Esophagus squamous epithelium (tissue), 5 donors: ENCODE results near the gene THSD7B. TPM values are rescaled to one million over a fixed set of nuclear protein-coding genes. Genes with fewer than 3 reads are reported as not detected.

Experiments used
- DNase-seq: peaks from one replicate; lab custom pipeline; 2025; lab: John Stamatoyannopoulos, UW
- H3K27ac ChIP-seq, 4 donors: fragments of 200-600 bp; sonication (generic); one replicate each; pipeline ENCODE4 v1.5.1; 2016 to 2019; ENCODE audit warnings: mild to moderate bottlenecking in 1 of 4
- H3K27me3 ChIP-seq, 4 donors: fragments of 200-600 bp; sonication (generic); 1 replicate in 3 of 4; 2 replicates in 1 of 4; pipeline versions ENCODE4 v1.5.1 to v1.6.0; 2017 to 2021; ENCODE audit warnings: antibody characterized with exemption in 1 of 4
- H3K36me3 ChIP-seq, 3 donors: fragments of 200-600 bp; sonication (generic); one replicate each; pipeline ENCODE4 v1.5.1; 2016 to 2019
- H3K4me1 ChIP-seq, 3 donors: fragments of 200-600 bp; sonication (generic); one replicate each; pipeline ENCODE4 v1.5.1; 2017 to 2019
- H3K4me3 ChIP-seq, 4 donors: fragments of 200-600 bp; sonication (generic); 1 replicate in 3 of 4; 2 replicates in 1 of 4; pipeline ENCODE4 v1.5.1; 2016 to 2019; ENCODE audit warnings: mild to moderate bottlenecking in 2 of 4, moderate library complexity in 1 of 4
- H3K9me3 ChIP-seq, 3 donors: fragments of 200-600 bp; sonication (generic); one replicate each; pipeline ENCODE4 v1.5.1; 2016 to 2019
- POLR2A ChIP-seq, 4 donors: fragments of 450-650 bp; IDR thresholded peaks; one replicate each; pipeline ENCODE4 v1.6.1; 2017; ENCODE audit warnings: antibody characterized with exemption in 4 of 4, mild to moderate bottlenecking in 4 of 4, moderate library complexity in 3 of 4
- WGBS, 2 donors: methylation state at CpG; one replicate each; pipeline ENCODE4 v1.1.5; 2018; 5-methylcytosine and 5-hydroxymethylcytosine counted together
- intact Hi-C: fragments of 100-400 bp; cut with DNase I; formaldehyde crosslinking; loops from one replicate; pipeline ENCODE4 v1.15.0; 2022
- total RNA-seq, 4 donors: library from RNA; depleted of rRNA; stranded (reverse); fragments of >200 nt; gene quantifications; one replicate each; pipeline ENCODE4 v1.1.0, GENCODE V29; 2016
- TF ChIP-seq, protein P1 (sequence below), 6 experiments: fragments of 450-650 bp in 4 of 6; fragments of 200-600 bp in 2 of 6; sonication (generic) in 2 of 6; IDR thresholded peaks; one replicate each; pipeline ENCODE4 v1.5.1; 2016 to 2019; ENCODE audit warnings: antibody characterized with exemption in 6 of 6, mild to moderate bottlenecking in 4 of 6, moderate library complexity in 4 of 6
- donor health status: DM: yes; HTN: yes; CAD: no.

THSD7B gene
- total RNA-seq, 4 donors from 2014 or later: 0.31 to 0.97 (median 0.72) TPM

DNA sequence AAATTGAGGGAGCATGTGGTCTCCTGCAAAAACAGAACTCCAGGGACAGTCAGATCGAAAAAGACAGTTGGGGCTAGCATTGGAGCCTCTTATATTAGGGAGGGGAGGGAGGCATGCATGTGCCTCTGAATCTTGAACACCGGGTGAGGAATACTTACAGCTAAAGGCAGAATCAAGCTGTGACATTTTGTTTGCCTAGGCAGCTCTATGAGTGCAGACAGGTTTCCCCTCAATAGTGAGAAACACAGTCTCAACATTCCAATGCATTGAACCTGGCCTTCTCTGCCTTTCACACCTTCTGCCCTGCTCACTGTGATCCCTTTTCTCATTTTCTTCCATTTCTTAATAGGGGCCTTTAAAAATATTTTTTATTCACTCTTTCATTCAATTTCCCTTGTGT is 140.4 kb downstream of the THSD7B start:
- no peaks in the 10 kb centered on the region for H3K36me3 ChIP-seq
- intact Hi-C loops: no loop called here
- H3K4me1 ChIP-seq: no peaks in the 10 kb centered on the region
- H3K27ac ChIP-seq: no peak overlapping the region
- H3K9me3 ChIP-seq: no peaks in the 10 kb centered on the region
- H3K4me3 ChIP-seq: no peak overlapping the region
- 53 to 70% methylated on average over 2 of the region's 2 CpGs for WGBS, 2 donors
- H3K27me3 ChIP-seq: no peaks in the 10 kb centered on the region
- TF ChIP-seq, protein P1, sequence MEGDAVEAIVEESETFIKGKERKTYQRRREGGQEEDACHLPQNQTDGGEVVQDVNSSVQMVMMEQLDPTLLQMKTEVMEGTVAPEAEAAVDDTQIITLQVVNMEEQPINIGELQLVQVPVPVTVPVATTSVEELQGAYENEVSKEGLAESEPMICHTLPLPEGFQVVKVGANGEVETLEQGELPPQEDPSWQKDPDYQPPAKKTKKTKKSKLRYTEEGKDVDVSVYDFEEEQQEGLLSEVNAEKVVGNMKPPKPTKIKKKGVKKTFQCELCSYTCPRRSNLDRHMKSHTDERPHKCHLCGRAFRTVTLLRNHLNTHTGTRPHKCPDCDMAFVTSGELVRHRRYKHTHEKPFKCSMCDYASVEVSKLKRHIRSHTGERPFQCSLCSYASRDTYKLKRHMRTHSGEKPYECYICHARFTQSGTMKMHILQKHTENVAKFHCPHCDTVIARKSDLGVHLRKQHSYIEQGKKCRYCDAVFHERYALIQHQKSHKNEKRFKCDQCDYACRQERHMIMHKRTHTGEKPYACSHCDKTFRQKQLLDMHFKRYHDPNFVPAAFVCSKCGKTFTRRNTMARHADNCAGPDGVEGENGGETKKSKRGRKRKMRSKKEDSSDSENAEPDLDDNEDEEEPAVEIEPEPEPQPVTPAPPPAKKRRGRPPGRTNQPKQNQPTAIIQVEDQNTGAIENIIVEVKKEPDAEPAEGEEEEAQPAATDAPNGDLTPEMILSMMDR (IDR thresholded peaks at IDR 0.05): no peak
- no peak for DNase-seq

DNA sequence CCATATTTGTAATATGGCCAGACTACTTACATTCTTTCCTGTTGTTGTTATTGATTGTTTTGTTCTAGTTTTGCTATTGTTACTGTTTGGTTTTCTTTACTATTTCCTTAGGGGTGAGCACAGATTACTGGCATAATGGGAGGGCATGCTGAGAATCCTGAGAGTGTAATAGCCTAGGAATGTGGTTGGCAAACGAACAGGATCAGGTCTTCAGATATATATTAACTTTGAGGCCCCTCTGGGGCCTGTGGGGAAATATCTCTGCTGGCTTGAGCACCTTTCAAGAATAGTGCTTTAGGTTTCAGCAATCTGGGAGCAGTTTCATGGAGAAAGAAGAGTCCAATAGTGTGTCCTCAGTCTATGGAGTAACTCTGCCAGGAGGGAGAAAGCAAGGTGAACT is 144.4 kb downstream of the THSD7B start:
- H3K9me3 ChIP-seq: no peaks in the 10 kb centered on the region
- no peaks in the 10 kb centered on the region for H3K36me3 ChIP-seq
- TF ChIP-seq, protein P1 (IDR thresholded peaks at IDR 0.05): no peak
- no peak for TF ChIP-seq POLR2A (IDR thresholded peaks at IDR 0.05)
- intact Hi-C loops: no loop called here
- DNase-seq: no peak
- no peaks in the 10 kb centered on the region for H3K4me1 ChIP-seq
- 10 to 33% methylated on average over 1 of the region's 1 CpG for WGBS, 2 donors
- H3K4me3 ChIP-seq: no peak overlapping the region
- H3K27ac ChIP-seq: no peak overlapping the region
- no peaks in the 10 kb centered on the region for H3K27me3 ChIP-seq

DNA sequence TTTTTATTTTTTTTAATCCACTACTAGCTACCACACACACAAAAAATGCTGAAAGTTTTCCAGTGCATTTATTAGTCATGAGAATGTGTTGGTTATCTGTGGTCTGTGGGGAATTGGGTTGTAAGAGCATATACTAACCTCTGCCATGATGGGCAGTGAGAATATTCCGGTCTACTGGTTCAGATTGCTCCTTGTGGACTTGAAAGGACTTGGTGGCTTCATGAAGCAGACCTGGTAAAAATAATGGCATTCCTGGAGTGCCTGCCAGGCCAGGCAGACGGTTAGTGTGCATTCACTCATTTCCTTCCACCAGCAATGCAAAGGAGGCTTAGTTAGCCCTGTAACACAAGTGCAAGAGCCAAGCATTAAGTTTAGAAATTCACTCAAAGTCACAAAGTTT is 150.8 kb downstream of the THSD7B start:
- Histone ChIP-seq H3K9me3 (no peaks in the 10 kb centered on the region), H3K4me1 (no peaks in the 10 kb centered on the region), H3K27ac (no peak overlapping the region), H3K36me3 (no peaks in the 10 kb centered on the region), H3K4me3 (no peak overlapping the region), H3K27me3 (no peaks in the 10 kb centered on the region)
- 33 to 62% methylated on average over 1 to 2 of the region's 2 CpGs for WGBS, 2 donors
- no peak for DNase-seq
- intact Hi-C loops: no loop called here
- TF ChIP-seq, protein P1 (IDR thresholded peaks at IDR 0.05): no peak
- TF ChIP-seq POLR2A (IDR thresholded peaks at IDR 0.05): no peak

DNA sequence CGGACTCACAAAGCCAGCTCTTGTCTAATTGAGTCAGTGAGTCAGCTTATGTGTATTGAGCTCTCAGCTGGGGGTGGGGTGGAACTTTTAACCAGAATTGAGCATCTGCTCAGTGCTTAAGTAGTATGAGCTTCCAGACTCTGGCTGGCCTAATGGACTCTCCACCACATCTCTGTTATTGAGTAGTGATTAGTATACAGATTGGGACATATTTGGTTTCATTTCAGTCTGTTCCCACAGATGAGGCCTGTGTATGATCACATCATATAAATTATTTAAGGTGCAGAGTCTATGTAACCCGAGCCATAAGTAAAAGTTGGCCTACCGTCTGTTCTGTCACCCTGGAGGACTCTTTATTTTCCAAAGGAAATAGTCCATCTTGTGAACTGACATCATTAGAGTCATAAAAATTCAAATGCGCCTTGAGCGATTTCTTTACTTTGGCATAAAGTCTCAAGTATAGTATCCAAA is 152.1 kb downstream of the THSD7B start:
- intact Hi-C loops: no loop called here
- DNase-seq: no peak
- Histone ChIP-seq H3K27ac (no peak overlapping the region), H3K9me3 (no peaks in the 10 kb centered on the region), H3K27me3 (no peaks in the 10 kb centered on the region), H3K4me1 (no peaks in the 10 kb centered on the region), H3K36me3 (no peaks in the 10 kb centered on the region), H3K4me3 (no peak overlapping the region)
- no peak for TF ChIP-seq POLR2A (IDR thresholded peaks at IDR 0.05)
- TF ChIP-seq, protein P1 (IDR thresholded peaks at IDR 0.05): no peak
- 74 to 78% methylated on average over 5 of the region's 5 CpGs for WGBS, 2 donors

DNA sequence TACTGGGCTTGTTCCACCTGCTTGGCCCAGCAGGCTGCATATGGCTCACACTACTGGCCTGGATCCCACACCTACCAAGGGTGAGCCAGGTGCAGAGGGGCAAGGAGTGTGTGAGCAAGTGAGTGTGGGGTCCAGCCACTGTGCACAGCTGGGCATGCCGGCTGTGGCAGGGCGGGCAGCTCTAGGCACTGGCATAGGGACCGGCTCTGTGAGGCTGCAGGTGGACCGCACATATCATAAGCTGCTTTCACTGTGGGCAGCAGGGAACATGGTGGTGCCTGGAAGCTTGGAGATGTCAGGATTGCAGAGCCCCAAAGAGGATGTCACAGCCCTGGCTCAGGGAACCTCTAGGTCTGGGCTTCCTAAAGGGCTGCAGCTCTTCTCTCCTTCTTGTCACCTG is 154.3 kb downstream of the THSD7B start:
- 94% methylated on average over 3 of the region's 4 CpGs; no CpG with 5 or more reads in 1 of the 2 donors for WGBS, 2 donors

More for the DNA sequence above, 154.3 kb downstream of the THSD7B start:
- H3K36me3 ChIP-seq: no peaks in the 10 kb centered on the region
- intact Hi-C loops: no loop called here
- TF ChIP-seq POLR2A (IDR thresholded peaks at IDR 0.05): no peak
- TF ChIP-seq, protein P1 (IDR thresholded peaks at IDR 0.05): no peak
- H3K4me1 ChIP-seq: no peaks in the 10 kb centered on the region
- H3K27me3 ChIP-seq: no peaks in the 10 kb centered on the region
- H3K4me3 ChIP-seq: no peak overlapping the region
- DNase-seq: no peak
- no peaks in the 10 kb centered on the region for H3K9me3 ChIP-seq
- no peak overlapping the region for H3K27ac ChIP-seq
